Inflammatory macrophage (primary cell): ENCODE results near the gene SBK2.

Source experiments
- DNase-seq, 2 donors: peaks; one replicate each; pipeline ENCODE4 v3.0.0-alpha.2; 2020 to 2022

SBK2 gene

GRCh38 chr19:55485439-55486011 lies 51.4 kb downstream of the SBK2 start:
- DNase-seq = no peak

- DNase-seq = peak in 1 of 2 donors; percentile 30
Observed at GRCh38 chr19:55484593-55485438, 52.1 kb downstream of the SBK2 start, which contains the start of gene NAT14. NAT14 (plus strand) TSS chr19:55485188; CDS start chr19:55485709, 521 bp downstream.

GRCh38 chr19:55483706-55484592 lies 53.0 kb downstream of the SBK2 start:
- no peak for DNase-seq

DNA sequence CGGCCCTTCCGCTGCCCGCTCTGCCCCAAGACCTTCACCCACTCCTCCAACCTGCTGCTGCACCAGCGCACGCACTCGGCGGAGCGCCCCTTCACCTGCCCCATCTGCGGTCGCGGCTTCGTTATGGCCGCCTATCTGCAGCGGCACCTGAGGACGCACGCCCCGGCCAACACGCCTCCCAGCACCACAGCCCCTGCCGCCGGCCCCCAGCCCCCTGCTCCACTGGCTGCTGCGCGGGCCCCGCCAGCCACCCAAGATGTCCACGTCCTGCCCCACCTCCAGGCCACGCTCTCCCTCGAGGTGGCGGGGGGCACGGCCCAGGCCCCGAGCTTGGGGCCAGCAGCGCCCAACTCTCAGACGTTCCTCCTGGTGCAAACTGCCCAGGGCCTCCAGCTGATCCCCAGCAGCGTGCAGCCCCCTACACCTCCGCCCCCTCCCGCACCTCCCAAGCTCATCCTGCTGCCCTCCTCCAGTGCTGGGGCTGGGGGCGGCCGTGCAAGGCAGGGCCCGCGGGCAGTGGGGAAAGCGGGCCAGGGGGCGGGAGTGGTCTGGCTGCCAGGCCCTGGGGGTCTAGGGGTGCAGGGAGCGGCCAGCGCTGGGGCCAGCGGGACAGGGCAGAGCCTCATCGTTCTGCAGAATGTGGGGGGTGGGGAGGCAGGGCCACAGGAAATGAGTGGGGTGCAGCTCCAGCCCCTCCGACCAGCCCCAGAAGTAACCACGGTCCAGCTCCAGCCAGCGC lies 53.8 kb downstream of the SBK2 start:
- DNase-seq = no peak

GRCh38 chr19:55482156-55482961 lies 54.6 kb downstream of the SBK2 start:
- DNase-seq = no peak

DNA sequence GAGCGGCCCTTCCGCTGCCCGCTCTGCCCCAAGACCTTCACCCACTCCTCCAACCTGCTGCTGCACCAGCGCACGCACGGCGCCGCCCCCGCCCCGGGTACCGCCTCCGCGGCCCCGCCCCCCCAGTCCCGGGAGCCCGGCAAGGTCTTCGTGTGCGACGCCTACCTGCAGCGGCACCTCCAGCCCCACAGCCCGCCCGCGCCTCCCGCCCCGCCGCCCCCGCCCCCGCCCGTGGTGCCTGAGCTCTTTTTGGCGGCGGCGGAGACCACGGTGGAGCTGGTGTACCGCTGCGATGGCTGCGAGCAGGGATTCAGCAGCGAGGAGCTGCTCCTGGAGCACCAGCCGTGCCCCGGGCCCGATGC lies 55.2 kb downstream of the SBK2 start:
- no peak for DNase-seq

- no peak for DNase-seq
Observed at GRCh38 chr19:55481148-55481793, 55.7 kb downstream of the SBK2 start.

- DNase-seq = no peak
Observed at GRCh38 chr19:55479451-55480230, 57.3 kb downstream of the SBK2 start.

DNA sequence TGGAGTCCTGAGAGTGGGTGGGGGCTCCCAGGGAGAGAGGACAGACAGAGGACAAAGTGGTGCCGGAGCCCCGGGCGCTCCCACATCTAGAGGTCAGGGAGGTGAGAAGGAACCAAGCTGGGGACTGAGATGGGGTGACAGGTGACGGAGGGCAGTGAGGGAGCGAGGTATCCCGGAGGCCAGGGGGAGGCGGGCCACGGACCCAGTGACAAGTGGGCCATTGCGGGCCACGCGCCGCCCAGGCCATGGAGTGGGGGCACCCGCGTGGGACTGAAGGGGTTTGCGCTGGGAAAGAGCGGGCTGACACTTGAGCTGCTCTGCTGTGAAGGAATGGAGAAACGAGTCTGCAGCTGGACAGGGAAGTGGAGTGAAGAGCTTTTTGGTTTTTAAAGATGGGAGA lies 57.9 kb downstream of the SBK2 start:
- DNase-seq = no peak
